Adrenal gland (tissue), 12 donors: ENCODE data around the gene RIMBP2. TPM values are rescaled to one million over a fixed set of nuclear protein-coding genes. Genes with fewer than 3 reads are reported as not detected.
"Not testable (repeated sequence)": the region's sequence is repeated elsewhere in the genome, so short reads cannot be mapped to it uniquely, and the experiment has no call there.

Experiments
- DNase-seq, 7 donors: peaks; one replicate each; pipeline ENCODE4 v3.0.0-alpha.2; 2019 to 2020
- H3K27ac ChIP-seq, 5 donors: fragments of 200-600 bp; sonication (generic) in 4 of 5; 1 replicate in 3 of 5; 2 replicates in 2 of 5; pipeline versions ENCODE4 v1.5.1 to v1.8.0; 2016 to 2020; ENCODE audit warnings: mild to moderate bottlenecking in 1 of 5
- H3K27me3 ChIP-seq: fragments of 200-600 bp; 2 replicates; pipeline ENCODE4 v1.8.0; 2021
- H3K36me3 ChIP-seq, 2 donors: fragments of 200-600 bp; replicated peaks in 1 of 2; 1 replicate in 1 of 2; 2 replicates in 1 of 2; pipeline versions ENCODE4 v1.5.1 to v1.8.0; 2018 to 2022
- H3K4me1 ChIP-seq, 2 donors: fragments of 200-600 bp; replicated peaks in 1 of 2; 1 replicate in 1 of 2; 2 replicates in 1 of 2; pipeline versions ENCODE4 v1.5.1 to v1.8.0; 2018 to 2021
- H3K4me3 ChIP-seq, 4 donors: fragments of 200-600 bp; sonication (generic) in 3 of 4; one replicate each; pipeline ENCODE4 v1.5.1; 2016 to 2018
- H3K9me3 ChIP-seq, 3 donors: fragments of 200-600 bp; sonication (generic) in 1 of 3; replicated peaks in 1 of 3; 1 replicate in 2 of 3; 2 replicates in 1 of 3; pipeline versions ENCODE4 v1.5.1 to v1.8.0; 2016 to 2021
- CTCF ChIP-seq, 6 experiments: fragments of 450-650 bp in 4 of 6; fragments of 200-600 bp in 2 of 6; sonication (generic) in 1 of 6; IDR thresholded peaks; 1 replicate in 5 of 6; 2 replicates in 1 of 6; pipeline versions ENCODE4 v1.5.1 to v1.8.0; 2016 to 2021; ENCODE audit warnings: antibody characterized with exemption in 6 of 6, mild to moderate bottlenecking in 2 of 6, moderate library complexity in 1 of 6
- POLR2A ChIP-seq, 2 donors: fragments of 450-650 bp; IDR thresholded peaks; one replicate each; pipeline ENCODE4 v1.6.1; 2017; ENCODE audit warnings: antibody characterized with exemption in 2 of 2, mild to moderate bottlenecking in 2 of 2, moderate library complexity in 1 of 2
- WGBS, 4 donors: extraction: QIAGEN DNeasy Blood & Tissue Kit in 2 of 4; methylation state at CpG; one replicate each; pipeline versions ENCODE4 v1.1.5 to v1.1.7; 2013 to 2017; 5-methylcytosine and 5-hydroxymethylcytosine counted together
- intact Hi-C, 2 donors: fragments of 100-400 bp; cut with DNase I; formaldehyde crosslinking; loops; one replicate each; pipeline versions ENCODE4 v1.14.1 to v1.15.0; 2022 to 2023
- polyA plus RNA-seq, 3 donors: library from polyadenylated mRNA; stranded (reverse); fragments of 200-250 nt in 2 of 3; fragments of 350-450 nt in 1 of 3; fragmentation: Illumina TruSeq in 1 of 3; extraction: RNeasy Lipid Tissue Mini Kit (QIAGEN cat#74804) in 1 of 3; gene quantifications; one replicate each; pipeline ENCODE4 v1.2.3, GENCODE V29; 2013 to 2014
- total RNA-seq, 9 donors: library from RNA; depleted of rRNA in 4 of 9; stranded (reverse); fragments of >200 nt in 4 of 9; fragments of 120-200 nt in 1 of 9; fragmentation: NEBNext Ultra II Directional in 1 of 9; extraction: Animal tissue kit (Norgen Biotek cat#: 25700) in 1 of 9; gene quantifications; one replicate each; pipeline versions ENCODE4 v1.1.0 to v1.2.4, GENCODE V29; 2013 to 2023
- donor health status: healthy with polysubstance abuse.
- donor health status: Bipolar disorder and iron deficiency.
- donor health status: DM: yes; HTN: yes; CAD: no.
- donor health status: DM: no; HTN: no; CAD: no.
- donor health status: DM: no; HTN: no; CAD: no.
- donor health status: DM: yes; HTN: yes; CAD: no.

Gene RIMBP2
- total and polyA plus RNA-seq, 12 donors = 0.18 to 23.9 (median 6.3) TPM; not detected in 2

- TF ChIP-seq POLR2A (IDR thresholded peaks at IDR 0.05) (no peak), CTCF (IDR thresholded peaks at IDR 0.05) (no peak)
- no peaks in the 10 kb centered on the region for H3K4me1 ChIP-seq
- WGBS, 4 donors = 82 to 90% (median 83%) methylated on average over 7 to 12 of the region's 12 CpGs
- intact Hi-C loops = no loop called here
- no peak overlapping the region for H3K4me3 ChIP-seq
- H3K27me3 ChIP-seq = peaks cover 10% of the 10 kb centered on the region
- DNase-seq = peak in 1 of 7 donors; percentile 34
- no peaks in the 10 kb centered on the region for H3K9me3 ChIP-seq
- no peak overlapping the region for H3K27ac ChIP-seq
- no peaks in the 10 kb centered on the region for H3K36me3 ChIP-seq
These were observed 26.0 kb upstream of the RIMBP2 start for GRCh38 chr12:130742112-130742511.

- Histone ChIP-seq H3K27me3 (peaks cover 10% of the 10 kb centered on the region), H3K27ac (no peak overlapping the region), H3K4me3 (no peak overlapping the region), H3K4me1 (no peaks in the 10 kb centered on the region), H3K36me3 (no peaks in the 10 kb centered on the region), H3K9me3 (no peaks in the 10 kb centered on the region)
- intact Hi-C loops = no loop called here
- 76 to 95% (median 79%) methylated on average over 6 to 10 of the region's 10 CpGs for WGBS, 4 donors
- DNase-seq = peak in 1 of 7 donors; percentile 29
- no peak for TF ChIP-seq CTCF (IDR thresholded peaks at IDR 0.05)
- TF ChIP-seq POLR2A (IDR thresholded peaks at IDR 0.05) = no peak
These were observed 23.5 kb upstream of the RIMBP2 start for GRCh38 chr12:130739571-130739970.

- 89 to 96% (median 92%) methylated on average over 4 of the region's 4 CpGs for WGBS, 4 donors
- intact Hi-C loops, H3K27me3 ChIP-seq, H3K4me1 ChIP-seq, H3K27ac ChIP-seq, H3K9me3 ChIP-seq, H3K36me3 ChIP-seq, DNase-seq, H3K4me3 ChIP-seq: not testable (repeated sequence)
These were observed 22.3 kb upstream of the RIMBP2 start for GRCh38 chr12:130738403-130738802.

DNA sequence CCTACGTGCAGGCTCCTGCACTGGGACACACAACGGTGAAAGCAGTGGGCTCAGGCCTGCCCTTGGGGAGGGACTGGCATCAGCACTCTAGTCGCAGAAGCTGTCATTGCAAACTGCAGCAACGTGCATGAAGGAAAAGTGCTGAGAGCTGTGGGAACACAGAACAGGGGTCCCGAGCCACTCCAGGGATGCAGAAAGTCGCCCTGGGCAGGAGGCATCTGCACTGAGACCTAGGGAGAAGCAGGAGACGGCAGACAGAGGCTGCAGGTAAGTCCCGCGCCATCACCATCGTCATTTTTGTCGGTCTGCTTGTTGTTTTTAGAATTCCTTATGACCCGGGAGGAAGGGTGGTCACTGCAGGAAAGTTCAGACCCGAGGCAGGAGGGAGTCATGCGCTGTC, 21.6 kb upstream of the RIMBP2 start:
- WGBS, 4 donors = 38 to 41% (median 39%) methylated on average over 14 of the region's 14 CpGs
- Histone ChIP-seq H3K4me3 (no peak overlapping the region), H3K4me1 (no peaks in the 10 kb centered on the region), H3K27ac (no peak overlapping the region), H3K9me3 (no peaks in the 10 kb centered on the region), H3K27me3 (peaks cover 10% of the 10 kb centered on the region), H3K36me3 (no peaks in the 10 kb centered on the region)
- TF ChIP-seq POLR2A (IDR thresholded peaks at IDR 0.05) (no peak), CTCF (IDR thresholded peaks at IDR 0.05) (no peak)
- DNase-seq = peak in 1 of 7 donors; percentile 28
- intact Hi-C loops = no loop called here

- WGBS, 4 donors = 18 to 54% (median 51%) methylated on average over 3 to 9 of the region's 9 CpGs
- Histone ChIP-seq H3K4me3 (no peak overlapping the region), H3K27me3 (no peaks in the 10 kb centered on the region), H3K36me3 (no peaks in the 10 kb centered on the region), H3K9me3 (no peaks in the 10 kb centered on the region), H3K27ac (no peak overlapping the region), H3K4me1 (no peaks in the 10 kb centered on the region)
- intact Hi-C loops = no loop called here
- TF ChIP-seq POLR2A (IDR thresholded peaks at IDR 0.05) = no peak
- TF ChIP-seq CTCF (IDR thresholded peaks at IDR 0.05) = no peak
- peak in 1 of 7 donors; percentile 44 for DNase-seq
These were observed 13.2 kb upstream of the RIMBP2 start for GRCh38 chr12:130729344-130729743.
